ENCODE measurements around the gene SASS6.

GRCh38 chr1:100035214-100035613, 97.5 kb downstream of the SASS6 start:
- no peak for TF ChIP-seq POLR2A (IDR thresholded peaks at IDR 0.05)
- TF ChIP-seq, protein P1, sequence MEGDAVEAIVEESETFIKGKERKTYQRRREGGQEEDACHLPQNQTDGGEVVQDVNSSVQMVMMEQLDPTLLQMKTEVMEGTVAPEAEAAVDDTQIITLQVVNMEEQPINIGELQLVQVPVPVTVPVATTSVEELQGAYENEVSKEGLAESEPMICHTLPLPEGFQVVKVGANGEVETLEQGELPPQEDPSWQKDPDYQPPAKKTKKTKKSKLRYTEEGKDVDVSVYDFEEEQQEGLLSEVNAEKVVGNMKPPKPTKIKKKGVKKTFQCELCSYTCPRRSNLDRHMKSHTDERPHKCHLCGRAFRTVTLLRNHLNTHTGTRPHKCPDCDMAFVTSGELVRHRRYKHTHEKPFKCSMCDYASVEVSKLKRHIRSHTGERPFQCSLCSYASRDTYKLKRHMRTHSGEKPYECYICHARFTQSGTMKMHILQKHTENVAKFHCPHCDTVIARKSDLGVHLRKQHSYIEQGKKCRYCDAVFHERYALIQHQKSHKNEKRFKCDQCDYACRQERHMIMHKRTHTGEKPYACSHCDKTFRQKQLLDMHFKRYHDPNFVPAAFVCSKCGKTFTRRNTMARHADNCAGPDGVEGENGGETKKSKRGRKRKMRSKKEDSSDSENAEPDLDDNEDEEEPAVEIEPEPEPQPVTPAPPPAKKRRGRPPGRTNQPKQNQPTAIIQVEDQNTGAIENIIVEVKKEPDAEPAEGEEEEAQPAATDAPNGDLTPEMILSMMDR (IDR thresholded peaks at IDR 0.05): no peak
